Astrocyte of the hippocampus (primary cell): ENCODE results near the gene MIB1.

Experiments
- DNase-seq: peaks from one replicate; pipeline ENCODE4 v3.0.0; 2011; ENCODE audit warnings: low read depth, low spot score

MIB1 gene

DNA sequence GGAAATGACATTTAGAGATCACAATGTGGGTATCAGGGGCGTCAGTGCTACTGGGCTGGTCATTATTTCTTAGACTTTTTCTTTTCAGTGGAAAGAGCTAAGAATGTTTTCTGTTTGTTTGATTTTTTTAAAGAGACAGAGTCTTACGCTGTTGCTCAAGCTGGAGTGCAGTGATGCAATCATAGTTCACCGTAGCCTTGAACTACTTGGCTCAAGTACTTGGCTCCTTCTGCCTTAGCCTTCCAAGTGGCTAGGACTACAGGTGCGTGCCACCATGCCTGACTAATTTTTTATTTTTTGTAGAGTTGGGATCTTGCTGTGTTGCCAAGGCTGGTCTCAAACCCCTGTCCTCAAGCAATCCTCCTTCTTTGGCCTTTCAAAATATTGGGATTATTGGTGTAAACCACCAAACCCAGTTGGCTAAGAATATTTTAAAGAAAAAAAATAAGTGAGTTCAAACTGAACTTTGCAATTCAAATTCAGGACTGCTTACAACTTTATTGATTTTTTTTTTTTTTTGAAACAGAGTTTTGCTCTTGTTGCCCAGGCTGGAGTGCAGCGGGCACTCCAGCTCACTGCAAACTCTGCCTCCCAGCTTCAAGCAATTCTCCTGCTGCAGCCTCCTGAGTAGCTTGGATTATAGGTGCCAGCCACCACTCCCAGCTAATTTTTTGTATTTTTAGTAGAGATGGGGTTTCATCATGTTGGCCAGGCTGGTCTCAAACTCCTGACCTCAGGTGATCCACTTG lies 154.2 kb downstream of the MIB1 start:
- DNase-seq: no peak

DNA sequence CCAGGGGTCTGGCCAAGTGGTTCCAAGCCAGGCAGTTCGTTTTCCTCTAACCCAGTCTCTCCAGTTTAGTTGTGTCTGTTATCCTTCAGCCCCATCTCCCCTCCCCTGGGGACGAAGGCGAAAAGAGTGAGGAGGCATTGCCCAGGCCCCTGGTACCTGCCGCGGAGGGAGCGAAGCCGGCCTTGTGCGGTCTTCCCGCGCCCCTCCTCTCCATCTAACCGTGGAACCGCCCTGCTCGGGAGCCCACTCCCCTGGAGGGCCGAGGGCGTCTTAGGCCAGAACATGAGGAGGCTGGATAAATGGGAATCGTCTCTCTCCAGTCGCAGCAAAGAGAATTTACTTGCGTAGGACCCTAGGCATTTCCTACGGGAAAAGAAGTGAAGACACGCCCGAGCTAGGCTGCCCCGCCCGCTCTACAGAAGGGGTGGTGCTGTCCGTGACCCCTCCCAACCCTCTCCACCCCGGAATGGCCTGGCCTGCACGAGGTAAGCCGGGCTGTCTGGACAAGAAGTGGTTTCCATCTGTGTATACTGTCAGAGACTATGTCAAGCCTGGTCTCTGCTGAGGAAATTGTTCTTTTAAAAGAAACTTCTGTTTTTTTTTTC lies 156.2 kb downstream of the MIB1 start:
- no peak for DNase-seq

DNA sequence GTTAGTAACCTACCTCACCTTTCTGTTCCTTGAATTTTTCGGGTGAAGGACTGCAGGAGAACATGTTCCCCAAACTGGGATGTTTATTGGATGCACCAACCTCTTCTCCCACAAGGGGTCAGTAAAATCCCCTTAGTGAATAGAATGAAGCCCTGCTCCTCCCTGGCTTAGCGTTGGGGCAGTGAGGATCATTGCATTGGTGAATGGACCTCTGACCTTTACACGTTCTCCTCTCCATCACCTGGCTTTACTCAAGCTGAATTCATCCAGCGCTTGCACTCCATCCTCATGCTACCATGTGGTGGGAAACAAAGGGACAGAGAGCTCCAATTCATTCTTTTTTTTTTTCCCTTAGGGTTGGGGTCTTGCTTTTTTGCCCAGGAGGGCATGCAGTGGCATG lies 157.2 kb downstream of the MIB1 start:
- DNase-seq: peak; percentile 70

- DNase-seq: no peak
Measured at GRCh38 chr18:21900605-21901352, 160.2 kb downstream of the MIB1 start.

DNA sequence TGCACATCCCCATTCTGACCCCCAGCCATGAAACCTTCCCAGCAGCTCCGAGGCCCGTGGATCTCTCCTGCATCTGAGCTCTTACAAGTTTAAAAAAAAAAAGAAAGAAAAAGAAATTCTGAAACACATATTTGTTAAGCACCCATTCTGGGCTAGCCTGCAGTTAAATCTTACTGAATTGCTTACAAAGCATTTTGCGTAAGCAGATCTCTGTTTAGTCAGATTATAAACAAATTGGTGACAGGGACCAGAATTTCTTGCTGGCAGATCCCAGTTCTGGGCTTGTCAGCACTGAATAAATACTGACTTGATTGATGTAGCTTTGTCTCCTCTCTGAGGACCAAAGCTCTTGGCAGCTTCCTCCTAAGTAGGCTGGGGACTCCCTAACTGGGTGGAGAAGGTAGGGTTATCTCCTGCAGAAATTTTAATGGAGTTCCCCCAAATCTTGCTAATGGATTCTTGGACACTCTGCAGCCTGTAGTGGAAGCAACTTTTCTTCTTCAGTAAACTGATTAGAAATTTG lies 160.9 kb downstream of the MIB1 start:
- DNase-seq: no peak

DNA sequence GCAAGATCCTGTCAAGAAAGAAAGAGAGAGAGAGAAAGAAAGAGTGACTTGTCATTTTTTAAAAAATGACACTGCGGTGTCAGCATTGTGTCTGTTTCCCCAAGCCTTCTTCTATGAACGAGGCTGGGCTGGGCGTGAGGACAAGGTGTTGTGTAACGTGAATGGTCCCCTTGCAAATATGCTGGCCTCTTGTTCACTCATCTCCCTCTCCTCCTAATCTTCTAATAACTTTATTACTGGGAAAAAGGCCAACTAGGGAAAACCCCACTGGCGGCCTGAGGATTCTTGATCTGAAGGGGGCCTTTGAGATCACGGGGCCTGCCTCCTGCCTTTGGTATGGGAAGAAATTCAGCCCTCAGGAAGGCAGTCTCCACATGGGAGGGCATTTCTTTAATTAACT lies 163.1 kb downstream of the MIB1 start:
- DNase-seq: no peak

DNA sequence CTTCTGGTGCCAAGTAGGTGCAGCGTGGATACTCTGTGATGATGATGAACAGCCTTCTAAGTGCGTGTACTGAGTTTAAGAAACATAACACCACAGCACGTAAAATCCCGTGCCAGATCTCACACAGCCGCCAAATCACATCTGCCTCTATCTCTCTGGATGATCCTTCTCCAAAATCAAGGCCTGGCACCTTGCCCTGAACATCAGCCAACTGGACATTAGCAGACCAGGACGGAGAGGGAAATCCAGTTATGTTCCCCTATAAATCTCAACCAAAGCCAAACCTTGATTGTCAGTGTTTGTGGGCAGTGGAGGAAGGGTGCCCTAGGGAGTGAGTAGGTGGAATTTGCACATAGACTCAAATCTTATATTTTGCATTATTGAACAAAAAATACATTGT lies 164.3 kb downstream of the MIB1 start:
- no peak for DNase-seq

DNA sequence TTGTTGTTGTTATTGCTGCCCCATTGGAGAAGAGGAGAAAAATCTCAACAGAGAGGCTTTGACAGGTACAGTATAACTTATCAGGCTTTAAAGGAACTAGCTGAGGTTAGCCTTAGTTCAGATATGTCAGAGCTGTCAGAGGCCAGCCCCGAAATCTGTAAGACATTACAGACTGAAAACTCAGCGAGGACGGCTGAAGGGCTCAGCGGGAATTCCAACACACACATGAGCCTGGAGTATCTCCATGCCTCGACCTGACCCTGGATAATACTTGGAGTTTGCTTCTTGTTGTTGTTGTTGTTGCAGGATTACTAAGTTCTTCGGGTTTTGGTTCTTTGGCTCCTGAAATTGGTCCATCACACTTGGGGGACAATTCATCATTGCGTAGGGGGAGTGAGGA lies 166.9 kb downstream of the MIB1 start:
- DNase-seq: no peak

GRCh38 chr18:21908711-21909110 lies 168.1 kb downstream of the MIB1 start:
- no peak for DNase-seq

DNA sequence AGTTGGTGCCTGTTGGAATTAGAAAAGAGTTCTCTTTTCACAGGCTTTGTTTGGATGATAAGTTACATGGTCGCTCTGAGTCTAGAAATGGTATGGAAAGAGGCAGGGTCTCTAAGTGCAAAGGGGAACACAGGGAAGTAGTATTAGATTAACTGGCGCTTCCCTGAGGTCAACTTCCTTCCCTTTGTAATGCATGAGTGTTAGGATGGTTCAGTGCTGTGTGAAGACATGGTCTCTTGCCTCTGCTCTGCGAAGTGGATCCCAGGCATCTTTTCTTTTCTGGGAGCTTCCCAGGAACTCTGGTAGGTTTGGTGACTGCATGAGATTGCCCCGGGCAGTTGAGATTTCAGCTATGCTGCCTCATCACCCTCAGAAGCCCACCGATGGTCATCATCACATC lies 170.3 kb downstream of the MIB1 start:
- DNase-seq: no peak

DNA sequence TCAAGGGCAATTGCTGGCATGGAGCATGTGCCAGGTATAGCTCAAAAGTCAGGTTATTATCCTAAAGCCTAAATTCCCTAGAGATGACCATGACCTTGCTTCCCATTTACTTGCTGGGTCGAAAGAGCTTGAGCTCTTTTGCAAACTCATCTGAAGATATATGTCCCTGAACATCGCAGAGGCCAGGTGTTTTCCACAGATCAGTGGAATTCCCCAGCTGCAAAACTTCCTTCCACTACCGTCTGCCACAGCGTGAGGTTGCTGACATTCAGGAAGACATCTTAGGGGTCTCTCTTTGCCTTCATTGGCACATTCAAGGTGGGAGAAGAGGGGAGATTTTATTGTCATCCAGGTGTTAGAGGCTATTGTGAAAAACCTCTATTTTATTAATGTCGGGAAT lies 171.0 kb downstream of the MIB1 start:
- no peak for DNase-seq

DNA sequence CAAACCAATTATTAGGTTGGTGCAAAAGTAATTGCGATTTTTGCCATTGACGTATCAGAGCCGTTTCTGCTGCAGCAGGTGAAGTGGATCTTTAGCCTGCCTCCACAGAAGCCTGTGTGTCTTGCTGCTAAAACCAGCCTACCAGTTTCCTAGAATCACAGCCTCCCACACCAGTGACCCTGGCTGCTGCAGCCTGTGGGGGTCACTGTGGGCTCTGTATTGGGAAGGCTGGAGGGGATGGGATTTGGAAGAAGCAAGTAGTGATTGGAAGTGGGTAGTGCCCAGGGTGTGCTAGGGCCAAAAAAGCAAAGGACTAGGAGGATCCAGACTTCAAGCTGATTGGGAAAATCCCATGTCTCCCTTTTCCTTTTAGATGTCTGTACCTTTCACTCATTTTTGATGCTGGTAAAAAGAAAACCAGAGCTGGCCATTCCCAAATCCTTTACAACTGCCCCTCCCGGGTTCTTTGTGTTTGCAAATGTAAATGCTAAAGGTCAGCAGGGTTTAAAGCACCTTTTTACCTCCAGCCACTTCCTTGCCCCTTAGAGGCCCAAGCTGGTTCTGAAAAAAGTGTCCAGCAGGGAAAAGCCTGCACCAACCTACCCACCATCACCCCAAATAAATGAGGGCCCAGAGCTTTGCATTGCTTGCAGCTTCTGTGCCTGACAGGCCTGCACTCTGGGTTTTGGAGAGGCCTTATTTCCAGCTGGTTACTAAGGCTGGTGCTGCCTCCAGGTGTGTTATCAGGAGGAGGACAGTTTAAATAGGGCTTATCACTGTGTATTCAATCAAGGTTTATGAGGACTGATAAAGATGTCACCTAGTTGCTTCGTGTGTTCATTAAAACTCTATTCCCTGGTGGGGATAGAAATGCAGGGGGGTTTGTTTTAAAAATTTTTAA lies 172.0 kb downstream of the MIB1 start:
- DNase-seq: no peak

GRCh38 chr18:21914739-21915319 lies 174.2 kb downstream of the MIB1 start:
- peak; percentile 77 for DNase-seq

- no peak for DNase-seq
Measured at GRCh38 chr18:21915546-21915945, 175.0 kb downstream of the MIB1 start.

DNA sequence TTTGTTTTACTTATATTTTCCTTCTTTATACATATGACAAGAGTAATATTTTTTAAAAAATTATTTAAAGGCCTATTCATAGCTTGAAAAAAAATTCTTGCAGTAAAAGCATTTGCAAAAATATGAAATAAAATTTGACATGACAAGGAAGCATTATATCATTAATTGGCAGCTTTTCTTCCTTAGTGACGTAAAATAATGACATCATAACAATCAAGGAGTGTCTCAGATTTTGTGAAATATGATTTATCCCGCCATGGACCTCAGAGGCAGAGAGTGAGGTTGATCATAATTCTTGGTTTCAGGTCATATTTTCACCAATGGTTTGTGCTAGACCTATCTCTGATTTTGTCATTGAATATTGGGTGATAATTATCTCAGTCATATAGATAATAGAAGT lies 176.0 kb downstream of the MIB1 start:
- DNase-seq: no peak

GRCh38 chr18:21918693-21919092 lies 178.1 kb downstream of the MIB1 start:
- DNase-seq: no peak
